CD4-positive, alpha-beta T cell (primary cell): Measurements from ENCODE around the gene NTM. TPM values are rescaled to one million over a fixed set of nuclear protein-coding genes. Genes with fewer than 3 reads are reported as not detected.

Source experiments
- ATAC-seq: fragments of 200-7000 bp; cut with Tn5 transposase; one replicate; pipeline ENCODE4 v1.10.0; 2022; ENCODE audit warnings: mild to moderate bottlenecking; ENCODE audit not compliant: poor library complexity
- CTCF ChIA-PET: fragments of 350-600 bp; sonication (Branson Sonifier 250); formaldehyde crosslinking; loops from one replicate; lab custom pipeline; 2021; ENCODE audit warnings: antibody characterized with exemption, inconsistent platforms; lab: Charles Lee
- POLR2A ChIA-PET: fragments of 350-600 bp; sonication (Branson Sonifier 250); formaldehyde crosslinking; loops from one replicate; lab custom pipeline; 2021; ENCODE audit warnings: antibody characterized with exemption, inconsistent platforms; lab: Charles Lee
- DNase-seq, 14 experiments: peaks; one replicate each; pipeline ENCODE4 v3.0.0-alpha.2; 2013 to 2020; ENCODE audit warnings: mixed read lengths in 2 of 14
- H3K27ac ChIP-seq, 2 donors: one replicate each; pipeline versions ENCODE4 v1.5.1 to v1.7.0; 2013; ENCODE audit warnings: low read length in 2 of 2, low read depth in 1 of 2, mild to moderate bottlenecking in 1 of 2
- H3K27me3 ChIP-seq, 2 experiments: 1 replicate in 1 of 2; 2 replicates in 1 of 2; pipeline versions ENCODE4 v1.6.1 to v1.7.0; 2013; ENCODE audit warnings: low read length in 2 of 2, control low read depth in 1 of 2, mild to moderate bottlenecking in 1 of 2, moderate library complexity in 1 of 2; ENCODE audit not compliant: insufficient read depth in 2 of 2, control insufficient read depth in 1 of 2
- H3K36me3 ChIP-seq: one replicate; pipeline ENCODE4 v1.6.1; 2013; ENCODE audit warnings: low read length, control low read depth; ENCODE audit not compliant: insufficient read depth
- H3K4me1 ChIP-seq: one replicate; pipeline ENCODE4 v1.6.1; 2013; ENCODE audit warnings: low read length, control low read depth; ENCODE audit not compliant: insufficient read depth
- H3K4me3 ChIP-seq: one replicate; pipeline ENCODE4 v1.5.1; 2013; ENCODE audit warnings: mild to moderate bottlenecking, low read length, moderate library complexity
- H3K9me3 ChIP-seq, 2 experiments: 1 replicate in 1 of 2; 2 replicates in 1 of 2; pipeline versions ENCODE4 v1.6.1 to v1.7.0; 2013; ENCODE audit warnings: low read length in 2 of 2, mild to moderate bottlenecking in 2 of 2, control low read depth in 1 of 2, moderate library complexity in 1 of 2; ENCODE audit not compliant: control insufficient read depth in 1 of 2, insufficient read depth in 1 of 2
- H3K27ac Mint-ChIP-seq: one replicate; pipeline ENCODE4 v1.8.0; 2020; ENCODE audit warnings: mixed read lengths
- H3K27me3 Mint-ChIP-seq: one replicate; pipeline ENCODE4 v1.8.0; 2021; ENCODE audit warnings: mixed read lengths
- H3K36me3 Mint-ChIP-seq: one replicate; pipeline ENCODE4 v1.8.0; 2021; ENCODE audit warnings: low read depth, mixed read lengths
- H3K4me1 Mint-ChIP-seq: one replicate; pipeline ENCODE4 v1.8.0; 2021; ENCODE audit warnings: low read depth, mixed read lengths
- H3K4me3 Mint-ChIP-seq: one replicate; pipeline ENCODE4 v1.8.0; 2020; ENCODE audit warnings: mild to moderate bottlenecking, mixed read lengths
- H3K9me3 Mint-ChIP-seq: one replicate; pipeline ENCODE4 v1.8.0; 2020; ENCODE audit warnings: mixed read lengths
- intact Hi-C, 2 experiments: fragments of 100-400 bp; cut with DNase I in 1 of 2; cut with micrococcal nuclease in 1 of 2; formaldehyde crosslinking; loops; one replicate each; pipeline versions ENCODE4 v1.15.1 to v1.9.0; 2023 to 2025; cut with DNase I, micrococcal nuclease
- total RNA-seq, 174 experiments: library from RNA in 2 of 174; stranded (reverse) in 2 of 174; gene quantifications; one replicate each; pipeline ENCODE4 v1.2.3 and lab custom pipeline; 2021 to 2026
- TF ChIP-seq, protein P1 (sequence below): fragments of 200-600 bp; IDR thresholded peaks from one replicate; pipeline ENCODE4 v1.8.0; 2022; ENCODE audit warnings: antibody characterized with exemption, mild to moderate bottlenecking

The NTM gene
- total RNA-seq, 2 experiments from 2014 or later = not detected

DNA sequence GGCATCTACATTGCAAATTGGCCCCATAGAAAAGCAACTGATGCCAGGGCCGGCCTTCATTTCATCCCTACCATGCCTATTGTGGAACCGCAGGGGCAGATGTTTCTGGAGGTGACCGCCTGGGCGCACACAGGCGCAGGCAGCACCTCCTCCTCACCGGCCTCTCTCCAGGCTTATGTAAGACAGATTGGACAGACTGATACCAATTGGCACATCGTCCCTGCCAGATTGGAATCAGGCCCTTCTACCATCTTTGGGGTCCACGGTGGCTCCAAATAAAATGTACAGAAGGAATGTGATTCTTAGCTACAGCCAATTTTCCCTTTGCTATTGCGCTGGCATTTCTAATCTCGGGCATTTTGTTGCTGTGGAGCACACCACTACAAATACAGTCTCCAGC lies 732.6 kb downstream of the NTM start:
- no peaks in the 10 kb centered on the region for H3K27me3 Mint-ChIP-seq
- H3K27ac Mint-ChIP-seq = no peak overlapping the region
- intact Hi-C loops = no loop called here
- H3K36me3 Mint-ChIP-seq = no peaks in the 10 kb centered on the region
- CTCF ChIA-PET = no interaction called here
- DNase-seq (no peak), ATAC-seq (no peak)
- Histone ChIP-seq H3K9me3 (peaks cover 0 to 5% of the 10 kb centered on the region in 2 experiments), H3K4me1 (no peaks in the 10 kb centered on the region), H3K27ac (no peak overlapping the region), H3K4me3 (no peak overlapping the region), H3K27me3 (no peaks in the 10 kb centered on the region), H3K36me3 (no peaks in the 10 kb centered on the region)
- H3K9me3 Mint-ChIP-seq = no peaks in the 10 kb centered on the region
- no peaks in the 10 kb centered on the region for H3K4me1 Mint-ChIP-seq
- H3K4me3 Mint-ChIP-seq = no peak overlapping the region
- TF ChIP-seq, protein P1, sequence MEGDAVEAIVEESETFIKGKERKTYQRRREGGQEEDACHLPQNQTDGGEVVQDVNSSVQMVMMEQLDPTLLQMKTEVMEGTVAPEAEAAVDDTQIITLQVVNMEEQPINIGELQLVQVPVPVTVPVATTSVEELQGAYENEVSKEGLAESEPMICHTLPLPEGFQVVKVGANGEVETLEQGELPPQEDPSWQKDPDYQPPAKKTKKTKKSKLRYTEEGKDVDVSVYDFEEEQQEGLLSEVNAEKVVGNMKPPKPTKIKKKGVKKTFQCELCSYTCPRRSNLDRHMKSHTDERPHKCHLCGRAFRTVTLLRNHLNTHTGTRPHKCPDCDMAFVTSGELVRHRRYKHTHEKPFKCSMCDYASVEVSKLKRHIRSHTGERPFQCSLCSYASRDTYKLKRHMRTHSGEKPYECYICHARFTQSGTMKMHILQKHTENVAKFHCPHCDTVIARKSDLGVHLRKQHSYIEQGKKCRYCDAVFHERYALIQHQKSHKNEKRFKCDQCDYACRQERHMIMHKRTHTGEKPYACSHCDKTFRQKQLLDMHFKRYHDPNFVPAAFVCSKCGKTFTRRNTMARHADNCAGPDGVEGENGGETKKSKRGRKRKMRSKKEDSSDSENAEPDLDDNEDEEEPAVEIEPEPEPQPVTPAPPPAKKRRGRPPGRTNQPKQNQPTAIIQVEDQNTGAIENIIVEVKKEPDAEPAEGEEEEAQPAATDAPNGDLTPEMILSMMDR = no peak
- POLR2A ChIA-PET = no interaction called here

DNA sequence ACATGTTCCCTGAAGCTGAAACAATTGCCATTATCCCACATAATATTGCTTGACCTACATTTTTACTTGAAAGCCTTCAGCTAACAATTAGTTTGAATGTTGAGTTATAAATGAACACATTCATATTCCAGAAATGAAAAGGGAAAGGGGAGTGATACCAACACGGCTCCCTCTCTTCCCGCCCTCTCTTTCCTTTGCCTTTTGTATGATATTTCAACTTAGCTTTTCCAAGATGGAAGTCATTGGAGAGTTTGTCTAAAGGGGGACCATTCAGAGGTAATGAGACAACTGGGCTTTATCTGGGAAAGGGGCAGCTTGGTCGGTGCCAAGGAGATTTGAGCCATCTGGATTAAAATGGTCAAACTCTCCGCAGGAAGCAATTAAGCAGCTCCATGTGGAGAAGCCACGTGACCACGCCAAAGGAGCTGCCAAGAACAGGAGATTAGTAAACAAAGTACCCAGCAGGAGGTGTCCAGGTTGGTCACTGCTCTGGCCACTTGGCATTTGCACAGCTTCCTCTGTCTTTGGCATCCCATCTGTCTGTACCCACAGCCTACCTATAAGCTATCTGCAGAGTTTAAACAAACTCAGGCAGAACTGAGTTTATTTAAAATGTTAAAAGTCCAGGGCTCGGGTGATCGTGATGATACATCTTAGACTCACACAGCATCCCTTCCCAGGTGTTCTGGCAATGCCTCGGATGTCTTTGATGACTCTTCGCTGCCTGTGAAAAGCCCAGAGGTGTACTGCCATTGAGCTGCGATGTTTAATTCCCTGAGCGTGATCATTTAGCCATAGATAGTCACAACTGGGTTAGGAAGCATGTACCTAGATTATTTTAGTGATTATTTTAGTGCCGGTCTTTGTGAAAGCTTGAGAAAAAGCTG lies 735.9 kb downstream of the NTM start:
- no peak overlapping the region for H3K27ac Mint-ChIP-seq
- H3K4me1 Mint-ChIP-seq = no peaks in the 10 kb centered on the region
- Histone ChIP-seq H3K4me1 (no peaks in the 10 kb centered on the region), H3K27me3 (no peaks in the 10 kb centered on the region), H3K27ac (no peak overlapping the region), H3K36me3 (no peaks in the 10 kb centered on the region), H3K9me3 (peaks cover 0 to 11% of the 10 kb centered on the region in 2 experiments), H3K4me3 (no peak overlapping the region)
- H3K36me3 Mint-ChIP-seq = no peaks in the 10 kb centered on the region
- no peaks in the 10 kb centered on the region for H3K9me3 Mint-ChIP-seq
- intact Hi-C loops = no loop called here
- no peak for ATAC-seq
- H3K27me3 Mint-ChIP-seq = no peaks in the 10 kb centered on the region
- POLR2A ChIA-PET = no interaction called here
- DNase-seq = no peak
- H3K4me3 Mint-ChIP-seq = no peak overlapping the region
- CTCF ChIA-PET = interaction anchor here (0.6 kb wide), 1 partner anchor 254 kb away, joined by 3 read pairs; no protein-coding TSS in a partner anchor
- TF ChIP-seq, protein P1 = no peak

DNA sequence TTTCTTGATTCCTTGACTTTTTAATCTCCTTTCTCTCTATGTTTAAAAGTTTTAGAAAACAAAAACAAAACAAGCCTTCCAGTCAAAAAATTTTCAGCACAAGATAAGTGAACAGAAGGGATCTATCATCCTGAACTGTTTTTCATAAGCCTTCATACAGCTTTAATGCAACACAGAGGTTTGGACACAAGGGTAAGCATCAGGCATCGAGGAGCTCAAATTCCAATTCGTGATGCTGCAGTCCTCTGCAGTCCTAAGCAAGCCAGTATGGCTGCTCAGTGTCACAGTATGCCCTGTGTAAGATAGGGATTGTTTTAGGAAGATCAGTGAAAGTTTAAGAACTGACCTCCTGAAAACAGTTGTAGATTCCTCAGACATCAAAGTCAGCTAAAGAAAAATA lies 740.9 kb downstream of the NTM start:
- ATAC-seq (no peak), DNase-seq (no peak)
- CTCF ChIA-PET = no interaction called here
- Mint-ChIP-seq H3K36me3 (no peaks in the 10 kb centered on the region), H3K27me3 (no peaks in the 10 kb centered on the region), H3K27ac (no peak overlapping the region), H3K4me3 (no peak overlapping the region), H3K4me1 (no peaks in the 10 kb centered on the region), H3K9me3 (peaks cover 3% of the 10 kb centered on the region)
- no peaks in the 10 kb centered on the region for H3K27me3 ChIP-seq
- H3K27ac ChIP-seq = no peak overlapping the region
- no peaks in the 10 kb centered on the region for H3K4me1 ChIP-seq
- peaks cover 0 to 9% of the 10 kb centered on the region in 2 experiments for H3K9me3 ChIP-seq
- TF ChIP-seq, protein P1 = no peak
- POLR2A ChIA-PET = no interaction called here
- intact Hi-C loops = no loop called here
- no peak overlapping the region for H3K4me3 ChIP-seq
- H3K36me3 ChIP-seq = no peaks in the 10 kb centered on the region
